ENCODE data around the gene ACKR3.

Gene ACKR3

GRCh38 chr2:236550290-236550689 is 19.3 kb upstream of the ACKR3 start:
- DNase-seq (ENCODE audit: low read depth) = no peak

DNA sequence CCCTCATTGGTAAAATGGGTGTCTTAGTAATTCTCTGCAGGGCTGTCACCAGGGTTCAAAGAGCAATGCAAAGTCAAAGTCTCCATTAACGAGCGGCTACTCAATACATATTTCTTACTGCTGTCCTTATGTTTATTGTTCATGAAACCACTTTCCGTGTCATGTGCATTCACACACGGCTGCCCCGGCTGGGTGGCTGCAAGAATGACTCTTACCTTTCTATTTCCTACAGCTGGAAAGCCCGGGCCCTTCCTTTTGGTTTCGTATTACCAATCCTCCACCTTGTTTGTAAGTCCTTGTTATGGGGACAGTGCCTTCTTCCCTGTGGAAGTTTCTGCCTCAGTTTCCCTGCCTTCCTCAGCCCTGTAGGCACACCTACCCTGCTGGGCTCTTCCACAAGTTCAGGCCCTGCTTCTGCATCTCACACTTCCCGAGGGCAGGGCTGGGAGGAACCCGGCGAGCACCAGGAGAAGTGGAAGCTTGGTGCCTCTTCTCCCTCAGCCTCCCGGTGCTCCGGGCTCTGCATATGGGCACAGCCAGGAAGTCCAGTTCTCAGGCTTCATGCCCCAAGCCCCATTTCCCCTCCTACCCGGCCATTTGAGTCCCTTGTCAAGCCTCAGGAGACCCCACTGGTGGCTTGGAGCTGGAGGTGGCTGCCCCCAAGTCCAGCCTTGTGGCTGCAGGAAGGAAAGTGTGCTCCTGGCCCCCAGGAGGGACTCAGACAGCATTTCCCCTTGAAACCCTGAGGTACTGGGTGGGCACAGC is 18.7 kb upstream of the ACKR3 start:
- DNase-seq (ENCODE audit: low read depth) = no peak

DNA sequence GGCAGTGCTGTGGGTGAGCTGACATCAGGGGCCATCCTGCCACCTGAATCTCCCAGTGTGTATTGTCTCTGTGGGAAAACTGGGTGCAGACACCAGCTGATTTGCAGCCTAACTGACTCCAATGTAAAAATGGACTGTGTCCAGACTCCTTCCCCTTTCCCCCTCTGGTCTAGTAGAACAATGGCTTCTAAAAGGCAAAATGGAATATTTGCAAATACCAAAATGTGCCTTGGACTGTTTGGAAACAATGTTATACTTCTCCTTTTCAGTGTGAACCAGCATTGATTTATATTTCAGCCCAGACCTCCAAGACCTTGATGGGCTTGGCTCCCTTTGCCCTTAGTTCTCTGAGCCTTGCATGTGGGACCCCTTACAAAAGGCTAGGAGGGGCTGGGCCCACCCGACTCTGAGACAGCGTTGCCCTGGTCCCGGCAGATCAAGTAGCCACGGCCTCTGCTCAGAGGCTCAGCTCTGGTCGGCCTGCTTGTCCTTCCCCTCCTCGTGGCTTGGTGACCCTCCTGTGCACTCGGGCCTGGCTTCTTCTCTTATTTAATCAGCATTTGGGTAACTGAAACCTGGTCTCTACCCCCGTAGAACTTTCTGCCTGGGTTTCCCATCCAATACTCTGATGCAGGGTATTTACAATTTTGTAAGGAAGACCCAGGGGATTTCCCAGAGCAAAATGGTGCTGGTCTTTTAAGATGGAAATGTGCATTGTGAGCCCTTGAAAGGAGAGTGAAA is 18.0 kb upstream of the ACKR3 start:
- DNase-seq (ENCODE audit: low read depth) = no peak

- no peak for DNase-seq (ENCODE audit: low read depth)
Observed at GRCh38 chr2:236552212-236552542, 17.4 kb upstream of the ACKR3 start.

- DNase-seq (ENCODE audit: low read depth) = no peak
Observed at GRCh38 chr2:236552581-236553363, 16.9 kb upstream of the ACKR3 start.

DNA sequence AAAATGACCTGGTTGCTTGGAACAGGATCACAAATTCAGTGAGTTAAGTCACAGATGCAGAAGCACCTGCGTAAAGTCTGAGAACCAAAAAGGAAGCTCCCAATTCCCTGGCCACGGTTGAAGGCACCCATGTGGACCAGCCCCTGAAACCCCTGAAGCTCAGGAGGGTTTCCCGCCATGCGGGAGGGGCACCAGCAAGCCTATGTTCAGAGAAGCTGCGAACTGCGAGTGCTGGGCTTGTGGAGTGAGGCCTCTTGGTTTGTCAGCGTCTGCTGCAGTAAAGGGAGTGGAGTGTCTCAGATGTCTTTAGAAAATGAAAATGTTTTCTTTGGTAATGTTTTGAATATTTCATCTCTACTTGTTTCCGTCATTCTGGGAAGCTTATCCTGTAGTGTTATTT is 16.1 kb upstream of the ACKR3 start:
- DNase-seq (ENCODE audit: low read depth) = no peak

DNA sequence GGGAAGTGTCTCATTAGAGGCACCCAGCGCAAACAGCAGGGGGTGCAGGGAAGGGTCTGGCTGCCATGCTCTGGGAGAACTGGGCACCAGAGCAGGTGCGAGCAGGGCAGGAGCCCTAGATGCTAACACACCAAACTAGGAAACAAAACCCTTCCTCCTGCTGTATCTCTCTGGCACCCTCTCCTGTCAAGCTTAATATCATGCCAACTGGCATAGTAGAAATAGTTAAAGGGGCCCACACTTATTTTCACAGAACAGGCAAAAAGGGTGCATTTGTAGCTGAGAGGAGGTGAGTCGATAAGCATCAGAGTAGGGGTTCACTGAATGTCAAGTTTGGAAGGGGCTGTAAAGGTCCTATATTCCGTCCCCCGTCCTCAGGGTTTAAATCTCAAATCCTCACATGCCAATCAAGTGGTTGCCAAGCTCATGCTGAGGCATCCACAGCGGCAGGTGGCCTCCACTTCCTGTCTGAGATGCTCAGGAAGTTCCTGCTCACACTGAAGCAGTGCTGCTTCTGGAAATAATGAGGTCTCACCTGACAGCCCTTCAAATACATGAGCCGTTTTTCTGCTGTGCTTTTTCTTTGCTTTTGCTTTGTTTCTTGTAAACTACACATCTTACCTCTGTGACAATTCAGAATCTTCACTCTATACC is 14.9 kb upstream of the ACKR3 start:
- no peak for DNase-seq (ENCODE audit: low read depth)

DNA sequence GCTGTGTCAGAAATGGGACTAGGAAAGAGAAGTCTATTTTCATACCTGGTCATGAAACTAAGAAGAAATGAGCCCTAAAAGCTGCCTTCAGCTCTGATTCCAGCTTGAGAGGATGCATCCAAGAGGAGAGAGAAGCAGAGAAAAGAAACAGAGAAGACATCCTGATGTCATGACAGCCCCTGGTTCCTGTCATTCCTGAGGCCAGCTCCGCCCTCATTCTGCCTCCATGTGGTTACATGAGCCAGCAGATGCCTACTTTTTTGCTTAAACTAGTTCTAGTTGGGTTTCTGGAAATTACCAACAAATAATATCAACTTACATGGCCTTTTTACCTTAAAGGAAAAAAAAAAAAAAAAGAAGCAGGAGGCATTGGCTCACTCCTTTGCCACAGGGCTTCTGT is 14.1 kb upstream of the ACKR3 start:
- DNase-seq (ENCODE audit: low read depth) = no peak

DNA sequence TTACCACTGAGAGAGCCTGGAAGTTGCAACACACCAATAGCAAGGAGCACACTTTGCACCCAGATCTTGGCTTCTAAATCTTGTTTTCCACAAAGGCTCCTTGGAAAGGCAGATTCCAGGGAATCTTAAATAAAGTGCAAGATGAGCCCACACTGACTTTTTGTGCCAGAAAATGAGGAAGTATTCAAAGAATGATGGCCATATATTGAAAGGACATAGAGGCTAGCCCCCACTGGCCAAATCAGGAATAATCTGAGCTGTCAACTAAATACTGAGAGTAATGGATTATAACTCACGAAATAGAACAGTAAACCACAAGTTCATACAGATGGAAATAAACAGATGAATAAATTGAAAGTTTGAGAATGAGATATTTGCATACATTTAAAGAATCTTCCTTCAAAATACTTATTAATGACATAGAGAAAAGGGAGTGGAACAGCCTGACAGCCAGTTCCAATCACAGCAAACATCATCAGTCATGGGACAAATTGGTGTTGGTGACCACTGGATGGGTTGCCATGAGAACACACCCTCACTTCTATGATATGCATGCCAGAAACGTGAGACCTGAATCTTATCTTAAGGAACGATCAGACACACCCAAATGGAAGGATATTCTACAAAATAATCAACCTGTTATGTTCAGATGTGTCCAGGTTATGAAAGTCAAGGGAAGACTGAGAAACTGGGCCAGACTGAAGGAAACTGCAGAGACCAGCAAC is 12.2 kb upstream of the ACKR3 start:
- DNase-seq (ENCODE audit: low read depth) = no peak

DNA sequence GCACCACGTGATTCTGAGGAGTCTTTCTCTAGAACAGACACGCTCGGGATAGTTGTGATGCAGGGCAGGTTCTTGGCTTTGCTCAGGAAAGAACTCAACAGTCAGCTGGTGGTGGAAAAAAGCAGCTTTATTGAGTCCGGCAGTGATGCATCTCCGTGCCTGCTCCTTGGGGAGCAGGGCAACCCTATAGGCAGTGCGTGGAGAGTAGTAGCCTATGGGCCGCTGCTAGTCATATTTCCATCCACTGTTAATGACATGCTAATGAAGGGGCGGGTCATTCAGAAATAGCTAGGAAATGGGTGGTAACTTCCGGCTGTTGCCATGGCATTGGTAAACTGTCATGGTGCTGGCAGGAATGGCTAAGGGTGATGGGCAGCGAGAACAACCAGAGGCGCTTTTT is 11.6 kb upstream of the ACKR3 start:
- no peak for DNase-seq (ENCODE audit: low read depth)

DNA sequence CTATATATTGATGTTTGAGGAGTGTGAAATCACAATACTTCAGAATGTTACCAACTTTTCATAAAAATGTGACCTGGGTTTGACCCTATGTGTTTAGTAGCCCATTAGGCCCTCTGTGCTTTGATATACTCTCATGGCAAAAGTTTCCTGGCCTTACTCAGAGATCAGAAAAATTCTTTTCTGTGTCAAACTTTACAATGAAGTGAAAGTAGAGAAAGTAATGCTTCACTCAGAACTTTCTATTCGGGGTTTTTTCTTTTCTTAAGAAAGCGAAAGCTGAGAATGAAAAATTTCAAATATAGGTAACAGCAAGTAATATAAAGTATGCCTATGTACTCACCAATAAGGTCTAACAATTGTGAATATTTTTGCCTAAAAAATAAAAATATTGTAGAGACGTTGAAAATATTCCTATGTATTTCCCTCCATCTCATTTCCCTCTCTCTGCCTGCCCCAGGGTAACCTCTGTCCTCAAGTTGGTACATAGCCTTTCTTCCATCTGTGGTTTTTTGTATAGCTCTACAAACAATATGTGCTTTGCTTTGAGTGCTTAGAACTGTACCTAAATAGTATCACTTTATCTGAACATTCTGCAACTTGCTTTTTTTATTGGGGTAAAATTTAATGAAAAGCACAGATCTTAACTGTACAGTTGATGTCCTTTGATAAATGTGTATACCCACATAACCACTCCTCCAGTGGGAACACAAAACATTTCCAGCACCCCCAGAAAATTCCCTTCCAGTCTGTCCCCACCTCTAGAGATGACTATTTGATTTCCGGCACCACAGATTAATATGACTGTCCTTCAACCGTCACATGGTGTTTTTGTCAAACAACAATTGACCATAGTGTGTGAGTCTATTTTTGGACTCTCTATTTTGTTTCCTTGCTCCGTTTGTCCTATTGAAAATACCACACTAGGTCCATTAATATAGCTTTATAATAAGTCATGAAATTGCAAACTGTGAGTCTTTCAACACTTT is 10.3 kb upstream of the ACKR3 start:
- no peak for DNase-seq (ENCODE audit: low read depth)

DNA sequence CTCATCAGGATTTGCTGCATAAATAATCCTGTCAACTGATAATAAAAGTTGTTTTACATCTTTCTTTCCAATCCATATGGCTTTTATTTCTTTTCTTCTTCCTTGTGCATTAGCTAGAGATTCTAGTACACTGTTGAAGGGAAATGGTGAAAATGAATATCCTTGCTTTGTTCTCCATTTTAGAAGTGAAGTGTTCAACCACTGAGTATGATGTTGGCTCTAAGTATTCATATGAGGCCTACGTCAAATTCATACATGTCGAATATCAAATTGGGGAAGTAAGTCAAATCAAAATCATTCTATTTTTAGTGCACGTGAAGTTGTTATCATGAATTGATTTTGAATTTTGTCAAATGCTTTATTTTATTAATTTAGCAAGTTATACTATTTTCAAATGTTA is 7.8 kb upstream of the ACKR3 start:
- no peak for DNase-seq (ENCODE audit: low read depth)

DNA sequence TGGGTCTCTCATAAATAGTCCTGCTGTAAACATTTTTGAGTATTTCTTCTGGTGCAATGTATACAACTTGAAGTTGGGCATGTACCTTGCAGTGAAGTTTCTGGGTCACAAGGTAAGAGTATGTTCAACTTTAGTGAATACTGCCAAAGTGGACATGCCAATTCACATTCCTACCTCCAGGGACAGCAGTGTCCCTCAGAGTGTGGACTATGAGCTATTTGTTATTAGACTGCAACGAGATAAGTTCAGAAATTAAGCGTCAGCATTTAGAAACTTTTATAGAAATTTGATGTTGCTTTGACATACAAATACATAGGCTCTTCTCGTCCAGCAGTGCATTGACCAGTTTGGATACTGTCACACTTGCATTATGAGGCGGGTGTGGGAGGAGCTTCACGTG is 7.2 kb upstream of the ACKR3 start:
- DNase-seq (ENCODE audit: low read depth) = no peak

DNA sequence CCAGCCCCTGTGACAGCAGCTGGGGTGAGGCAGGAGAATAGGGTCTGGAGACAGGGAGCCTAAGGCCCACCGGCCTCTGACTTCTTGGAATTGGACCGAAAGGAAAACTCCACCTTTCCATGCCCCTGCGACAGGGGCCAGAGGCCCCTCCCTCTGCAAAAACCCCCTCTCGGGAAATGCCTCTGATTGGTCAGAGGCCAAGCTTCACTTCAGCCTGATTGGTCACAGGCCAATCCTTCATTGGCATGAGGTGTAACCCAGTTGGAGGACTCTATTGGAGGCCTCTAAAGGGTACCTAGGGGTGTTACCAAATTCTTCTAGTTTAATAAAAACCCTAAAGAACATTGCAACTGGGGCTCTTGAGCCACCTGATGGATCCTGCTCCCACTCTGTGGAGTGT is 5.7 kb upstream of the ACKR3 start:
- no peak for DNase-seq (ENCODE audit: low read depth)

DNA sequence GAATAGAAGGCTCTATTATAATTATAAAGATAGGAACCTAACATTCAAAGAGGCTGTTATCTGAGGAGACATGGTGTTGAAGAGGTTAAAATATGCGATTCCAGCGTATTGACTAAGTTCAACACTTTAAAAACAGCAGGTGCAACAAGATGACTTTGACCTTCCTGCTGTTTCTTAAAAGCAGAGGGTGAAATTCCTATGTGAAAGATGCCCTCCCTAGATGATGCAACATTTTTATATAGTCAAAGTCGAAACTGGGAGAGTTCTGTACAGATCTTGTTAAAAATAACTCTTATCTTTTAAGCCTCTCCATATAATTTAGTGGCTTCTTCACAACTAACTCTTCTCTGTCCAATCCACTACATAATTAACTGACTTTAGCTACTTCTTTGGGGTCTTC is 4.4 kb upstream of the ACKR3 start:
- DNase-seq (ENCODE audit: low read depth) = no peak

DNA sequence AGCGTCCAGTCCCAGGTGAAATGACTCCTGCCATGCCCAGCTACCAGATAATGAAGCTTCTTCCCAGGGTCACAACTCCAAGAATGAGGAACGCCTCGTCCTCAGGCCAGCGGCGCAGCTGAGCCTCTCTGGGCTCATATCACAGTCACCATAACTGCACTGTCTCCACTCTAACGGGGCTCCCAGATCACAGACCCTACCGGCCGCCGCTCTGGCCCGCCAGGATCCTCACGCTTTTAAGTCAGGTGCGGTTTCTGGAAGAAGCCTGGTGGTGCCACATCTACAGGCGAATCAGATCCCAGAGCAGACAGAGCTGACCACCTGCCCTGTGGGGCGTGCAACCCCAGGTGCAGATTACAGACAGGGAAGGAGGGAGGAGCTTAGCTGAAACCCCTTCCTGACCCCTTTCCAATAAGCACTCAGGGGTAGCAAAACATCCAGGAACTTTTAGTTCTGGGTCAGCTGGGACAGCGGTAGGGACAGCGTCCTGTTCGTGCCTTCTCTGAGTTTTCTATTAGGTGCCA is 3.7 kb upstream of the ACKR3 start:
- DNase-seq (ENCODE audit: low read depth) = no peak

DNA sequence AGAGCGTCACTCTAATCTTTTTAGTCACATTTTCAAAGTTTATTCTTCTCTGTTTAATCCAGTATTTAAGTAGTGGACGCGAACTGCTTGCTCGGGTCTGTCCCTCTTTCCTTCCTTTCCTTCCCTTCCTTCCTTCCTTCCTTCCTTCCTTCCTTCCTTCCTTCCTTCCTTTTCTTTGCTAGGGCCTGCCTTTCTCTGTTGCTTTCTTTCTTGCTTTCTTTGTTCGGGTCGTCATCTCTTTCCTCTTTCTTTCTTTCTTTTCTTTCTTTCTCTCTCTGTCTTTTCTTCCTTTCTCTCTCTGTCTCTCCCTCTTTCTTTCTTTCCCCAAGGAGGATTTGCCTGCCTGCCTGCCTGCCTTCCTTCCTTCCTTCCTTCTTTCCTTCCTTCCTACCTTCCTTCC is 3.0 kb upstream of the ACKR3 start:
- no peak for DNase-seq (ENCODE audit: low read depth)

DNA sequence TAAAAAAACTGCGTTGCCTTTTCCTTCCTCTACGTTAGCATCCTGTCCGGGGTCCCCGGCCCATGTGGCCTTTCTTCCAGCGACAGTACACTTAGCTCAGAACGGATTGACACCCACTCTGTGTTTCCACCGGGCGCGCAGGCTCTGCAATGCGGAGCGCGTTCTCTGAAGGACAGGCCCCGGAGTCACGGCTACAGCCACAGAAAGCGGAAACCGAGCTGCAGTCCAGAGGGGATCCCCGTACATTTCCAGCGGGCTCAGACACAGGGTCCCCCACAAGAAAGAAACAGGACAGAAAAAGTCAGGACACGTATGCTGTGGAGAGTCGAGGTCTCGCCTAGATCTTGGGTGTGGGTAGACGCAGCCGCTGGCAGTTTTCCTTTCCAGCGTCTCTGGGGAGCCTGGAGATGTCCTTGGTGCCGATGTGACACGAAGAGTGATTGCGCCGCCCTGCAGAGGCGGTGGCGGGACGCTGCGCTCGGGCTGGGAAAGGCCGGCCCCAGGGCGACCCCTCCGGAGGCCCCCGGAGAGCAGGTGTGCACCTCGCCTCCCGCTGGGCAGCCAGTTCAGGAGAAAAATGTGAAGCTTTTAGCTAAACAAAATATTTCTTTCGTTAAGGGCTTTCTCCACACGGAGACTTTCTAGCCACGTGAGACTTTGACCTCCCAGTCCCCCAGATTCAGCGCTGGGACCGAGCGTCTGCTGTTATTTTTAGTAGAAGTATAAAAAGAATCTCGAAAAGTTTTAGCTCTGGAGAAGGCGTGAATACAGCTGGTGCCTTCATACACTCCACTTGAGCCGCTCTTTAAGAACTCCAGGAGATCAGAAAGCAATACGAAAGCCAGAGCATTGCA is 1.3 kb upstream of the ACKR3 start:
- no peak for DNase-seq (ENCODE audit: low read depth)

GRCh38 chr2:236568922-236569572 is 578 bp upstream of the ACKR3 start:
- no peak for DNase-seq (ENCODE audit: low read depth)

All from stimulated activated CD8-positive, alpha-beta memory T cell treated with anti-CD3 and anti-CD28 coated beads, Interleukin-7, amount 100 ng/mL, for 24 hours (primary cell).